GM23338 (cell line): ENCODE data around the gene NOSIP. TPM values are rescaled to one million over a fixed set of nuclear protein-coding genes. Genes with fewer than 3 reads are reported as not detected.
A peak's percentile ranks its signal among the peaks of the same experiment; 100 is the strongest.

Experiments used
- ATAC-seq: fragments of 200-7000 bp; cut with Tn5 transposase; 3 replicates; pipeline ENCODE4 v1.9.1; 2020
- DNase-seq: peaks from one replicate; pipeline ENCODE4 v3.0.0-alpha.2; 2015; ENCODE audit warnings: low spot score
- H2AFZ ChIP-seq: fragments of 200-600 bp; sonication (generic); 2 replicates; pipeline ENCODE4 v1.8.0; 2016; ENCODE audit warnings: antibody characterized with exemption, mild to moderate bottlenecking, moderate library complexity
- H3F3A ChIP-seq: fragments of 200-600 bp; sonication (generic); replicated peaks from 2 replicates; pipeline ENCODE4 v1.8.0; 2017; ENCODE audit warnings: antibody characterized with exemption, mixed run types, low read depth
- H3K27ac ChIP-seq: fragments of 200-600 bp; sonication (generic); 2 replicates; pipeline ENCODE4 v1.6.1; 2016; ENCODE audit warnings: low read depth
- H3K27me3 ChIP-seq: fragments of 200-600 bp; sonication (generic); 2 replicates; pipeline ENCODE4 v1.8.0; 2016; ENCODE audit warnings: mild to moderate bottlenecking, mixed run types, moderate library complexity; ENCODE audit not compliant: insufficient read depth
- H3K36me3 ChIP-seq: fragments of 200-600 bp; sonication (generic); 2 replicates; pipeline ENCODE4 v1.8.0; 2016; ENCODE audit warnings: mild to moderate bottlenecking; ENCODE audit not compliant: insufficient read depth
- H3K4me1 ChIP-seq: fragments of 200-600 bp; sonication (generic); 2 replicates; pipeline ENCODE4 v1.8.0; 2016; ENCODE audit warnings: mild to moderate bottlenecking, moderate library complexity; ENCODE audit not compliant: insufficient read depth
- H3K4me2 ChIP-seq: fragments of 200-600 bp; sonication (generic); 2 replicates; pipeline ENCODE4 v1.7.1; 2017; ENCODE audit warnings: mixed run types
- H3K4me3 ChIP-seq: fragments of 200-600 bp; sonication (generic); 2 replicates; pipeline ENCODE4 v1.6.1; 2016; ENCODE audit warnings: mixed run types
- H3K79me2 ChIP-seq: fragments of 200-600 bp; sonication (generic); replicated peaks from 2 replicates; pipeline ENCODE4 v1.8.0; 2017; ENCODE audit warnings: mild to moderate bottlenecking; ENCODE audit not compliant: insufficient read depth
- H3K9me2 ChIP-seq: fragments of 200-600 bp; sonication (generic); 2 replicates; pipeline ENCODE4 v1.8.0; 2017; ENCODE audit not compliant: insufficient read depth
- H4K20me1 ChIP-seq: fragments of 200-600 bp; sonication (generic); replicated peaks from 2 replicates; pipeline ENCODE4 v1.8.0; 2017; ENCODE audit warnings: mild to moderate bottlenecking; ENCODE audit not compliant: insufficient read depth
- H3K27ac Mint-ChIP-seq: 2 replicates; pipeline ENCODE4 v1.8.0; 2020; ENCODE audit warnings: inconsistent platforms, mild to moderate bottlenecking, moderate library complexity, mixed read lengths
- H3K27me3 Mint-ChIP-seq: 3 replicates; pipeline ENCODE4 v1.8.0; 2022; ENCODE audit warnings: low read depth, mild to moderate bottlenecking, moderate library complexity, mixed read lengths, inconsistent platforms; ENCODE audit not compliant: insufficient read depth, poor library complexity
- H3K36me3 Mint-ChIP-seq: 3 replicates; pipeline ENCODE4 v1.8.0; 2021; ENCODE audit warnings: low read depth, mild to moderate bottlenecking, inconsistent platforms, moderate library complexity, mixed read lengths
- H3K4me1 Mint-ChIP-seq: 3 replicates; pipeline ENCODE4 v1.8.0; 2020; ENCODE audit warnings: mild to moderate bottlenecking, inconsistent platforms, mixed read lengths
- H3K4me3 Mint-ChIP-seq: 3 replicates; pipeline ENCODE4 v1.8.0; 2021; ENCODE audit warnings: moderate library complexity, mild to moderate bottlenecking, inconsistent platforms, mixed read lengths
- H3K9me3 Mint-ChIP-seq: 3 replicates; pipeline ENCODE4 v1.8.0; 2020; ENCODE audit warnings: moderate library complexity, mild to moderate bottlenecking, inconsistent platforms, mixed read lengths
- CREB1 ChIP-seq: fragments of 250-450 bp; sonication (Bioruptor Pico); IDR thresholded peaks from 2 replicates; pipeline ENCODE4 v1.5.0; 2020; ENCODE audit warnings: low read depth, mild to moderate bottlenecking, moderate library complexity
- CTCF ChIP-seq, 2 experiments: fragments of 200-600 bp in 1 of 2; sonication (generic) in 1 of 2; conservative IDR thresholded peaks; 2 replicates each; pipeline versions ENCODE4 v1.5.1 to v1.6.1; 2016 to 2017; ENCODE audit warnings: antibody characterized with exemption in 2 of 2, low read depth in 2 of 2, mild to moderate bottlenecking in 2 of 2, moderate library complexity in 1 of 2
- EZH2 ChIP-seq: fragments of 200-600 bp; sonication (generic); IDR thresholded peaks from one replicate; pipeline ENCODE4 v1.8.0; 2017; ENCODE audit warnings: antibody characterized with exemption, mild to moderate bottlenecking, low read depth; ENCODE audit not compliant: unreplicated experiment
- EZH2phosphoT487 ChIP-seq: fragments of 200-600 bp; sonication (generic); IDR thresholded peaks from one replicate; pipeline ENCODE4 v1.8.1; 2018; ENCODE audit warnings: antibody characterized with exemption; ENCODE audit not compliant: unreplicated experiment
- JUNB ChIP-seq: IDR thresholded peaks from one replicate; pipeline ENCODE4 v1.6.1; 2016; ENCODE audit warnings: antibody characterized with exemption; ENCODE audit not compliant: unreplicated experiment
- NANOG ChIP-seq: IDR thresholded peaks from 2 replicates; pipeline ENCODE4 v1.6.1; 2016; ENCODE audit warnings: antibody characterized with exemption, borderline replicate concordance
- POLR2AphosphoS5 ChIP-seq: IDR thresholded peaks from 2 replicates; pipeline ENCODE4 v1.6.1; 2016; ENCODE audit warnings: antibody characterized with exemption, low read depth
- REST ChIP-seq: IDR thresholded peaks from one replicate; pipeline ENCODE4 v1.6.1; 2018; ENCODE audit warnings: antibody characterized with exemption; ENCODE audit not compliant: unreplicated experiment
- ZNF114 ChIP-seq: fragments of 250-450 bp; sonication (Bioruptor Pico); IDR thresholded peaks from 2 replicates; pipeline ENCODE4 v1.5.0; 2020; ENCODE audit warnings: mild to moderate bottlenecking, moderate library complexity
- ZNF331 ChIP-seq: fragments of 250-450 bp; sonication (Bioruptor Pico); IDR thresholded peaks from 2 replicates; pipeline ENCODE4 v1.5.0; 2020; ENCODE audit warnings: low read depth, mild to moderate bottlenecking, moderate library complexity
- ZNF462 ChIP-seq: fragments of 250-450 bp; sonication (Bioruptor Pico); IDR thresholded peaks from 2 replicates; pipeline ENCODE4 v1.5.0; 2020; ENCODE audit warnings: mild to moderate bottlenecking, moderate library complexity
- polyA plus RNA-seq: library from polyadenylated mRNA; unstranded; fragments of >200 nt; fragmentation: Nextera tagmentation; extraction: Ambion mirVana; gene quantifications from 2 replicates; pipeline ENCODE4 v1.2.1, GENCODE V29; 2016
- total RNA-seq: library from RNA; depleted of rRNA; stranded (reverse); fragments of >200 nt; shearing (Covaris generic); gene quantifications from 2 replicates; pipeline ENCODE4 v1.2.3, GENCODE V29; 2014

NOSIP gene
- total and polyA plus RNA-seq, 2 experiments from 2014 or later: 88.5 to 143 TPM

GRCh38 chr19:49559928-49560327, 20.4 kb downstream of the NOSIP start (continued):
- TF ChIP-seq ZNF462 (CRISPR knock-in tag) (no peak), ZNF331 (CRISPR knock-in tag) (no peak), CREB1 (no peak), CTCF (conservative IDR thresholded peaks at IDR 0.05; ENCODE audit: low read depth in 2 of 2) (no peak), EZH2 (no peak)

GRCh38 chr19:49559443-49559842, 20.9 kb downstream of the NOSIP start:
- Histone ChIP-seq H2AFZ (no peak overlapping the region), H3F3A (peaks cover 43% of the 10 kb centered on the region), H4K20me1 (peaks cover 1% of the 10 kb centered on the region), H3K36me3 (no peaks in the 10 kb centered on the region; the same call in 1 of the 2 replicates), H3K27me3 (no peaks in the 10 kb centered on the region), H3K4me1 (peaks cover 17% of the 10 kb centered on the region; the same call in 1 of the 2 replicates), H3K4me2 (no peak overlapping the region), H3K79me2 (peaks cover 21% of the 10 kb centered on the region), H3K4me3 (no peak overlapping the region), H3K9me2 (no peaks in the 10 kb centered on the region), H3K27ac (no peak overlapping the region)
- ATAC-seq (no peak), DNase-seq (no peak)
- Mint-ChIP-seq H3K4me1 (peaks cover 22% of the 10 kb centered on the region), H3K36me3 (peaks cover 39% of the 10 kb centered on the region), H3K9me3 (no peaks in the 10 kb centered on the region), H3K27me3 (peaks cover 20% of the 10 kb centered on the region), H3K27ac (peak overlapping the region; percentile 91; the same call in 1 of the 2 replicates), H3K4me3 (no peak overlapping the region; the same call in 2 of the 3 replicates)
- TF ChIP-seq EZH2: no peak
- TF ChIP-seq ZNF114 (CRISPR knock-in tag): no peak
- no peak for TF ChIP-seq REST
- no peak for TF ChIP-seq EZH2phosphoT487
- no peak for TF ChIP-seq CTCF (conservative IDR thresholded peaks at IDR 0.05; ENCODE audit: low read depth in 2 of 2)
- TF ChIP-seq NANOG: no peak
- no peak for TF ChIP-seq ZNF331 (CRISPR knock-in tag)
- no peak for TF ChIP-seq POLR2AphosphoS5
- TF ChIP-seq JUNB: no peak
